ENCODE results near the gene DDX1. TPM values are rescaled to one million over a fixed set of nuclear protein-coding genes. Genes with fewer than 3 reads are reported as not detected.

DDX1 gene
- total and polyA plus RNA-seq, 10 of the 15 experiments (the other 5 are each of a cell fraction or from before 2014, with no cell fraction given) = 53.2 to 134 (median 85.6) TPM

GRCh38 chr2:15560988-15561573 lies 30.6 kb upstream of the DDX1 start, which contains the start of gene NBAS (continued):
- no peak for TF ChIP-seq NFYB (IDR thresholded peaks at IDR 0.05; ENCODE audit: insufficient read depth, low read depth, low read length)
- no peak for TF ChIP-seq ZBTB11 (CRISPR knock-in tag; IDR thresholded peaks at IDR 0.05)
- no peak for TF ChIP-seq IRF4 (IDR thresholded peaks at IDR 0.05; ENCODE audit: low read depth, low read length)
- TF ChIP-seq CBFB (IDR thresholded peaks at IDR 0.05; ENCODE audit: low read depth) = peak; percentile 66
- peak; percentile 53 for TF ChIP-seq SIX5 (IDR thresholded peaks at IDR 0.05; ENCODE audit: low read depth, low read length, severe bottlenecking)
- no peak for TF ChIP-seq SKIL (IDR thresholded peaks at IDR 0.05; ENCODE audit: low read depth, poor library complexity, severe bottlenecking)
- TF ChIP-seq ZNF592 (IDR thresholded peaks at IDR 0.05) = no peak
- TF ChIP-seq ESRRA (IDR thresholded peaks at IDR 0.05; ENCODE audit: low read length) = 0 out of 2 replicates have a peak, but pooled peaks have one; percentile 30
- no peak for TF ChIP-seq PBX3 (IDR thresholded peaks at IDR 0.05; ENCODE audit: insufficient replicate concordance, low read depth, low read length)
- TF ChIP-seq KAT2A (conservative IDR thresholded peaks at IDR 0.05; ENCODE audit: control insufficient read depth, low read depth, low read length) = no peak
- TF ChIP-seq ZNF622 (IDR thresholded peaks at IDR 0.05) = no peak
- TF ChIP-seq EGR1 (IDR thresholded peaks at IDR 0.05; ENCODE audit: borderline replicate concordance in 1 of 2, low read depth in 2 of 2, low read length in 2 of 2) = no peak
- TF ChIP-seq SMARCA5 (IDR thresholded peaks at IDR 0.05) = peak; percentile 92
- TF ChIP-seq MLLT1 (IDR thresholded peaks at IDR 0.05) = no peak
- peak; percentile 56 for TF ChIP-seq IKZF1 (conservative IDR thresholded peaks at IDR 0.05)
- 0 out of 2 replicates have a peak, but pooled peaks have one; percentile 61 for TF ChIP-seq SIN3A (IDR thresholded peaks at IDR 0.05; ENCODE audit: low read depth, low read length)
